ENCODE measurements around the gene MYBPC1.

- TF ChIP-seq, protein P1, sequence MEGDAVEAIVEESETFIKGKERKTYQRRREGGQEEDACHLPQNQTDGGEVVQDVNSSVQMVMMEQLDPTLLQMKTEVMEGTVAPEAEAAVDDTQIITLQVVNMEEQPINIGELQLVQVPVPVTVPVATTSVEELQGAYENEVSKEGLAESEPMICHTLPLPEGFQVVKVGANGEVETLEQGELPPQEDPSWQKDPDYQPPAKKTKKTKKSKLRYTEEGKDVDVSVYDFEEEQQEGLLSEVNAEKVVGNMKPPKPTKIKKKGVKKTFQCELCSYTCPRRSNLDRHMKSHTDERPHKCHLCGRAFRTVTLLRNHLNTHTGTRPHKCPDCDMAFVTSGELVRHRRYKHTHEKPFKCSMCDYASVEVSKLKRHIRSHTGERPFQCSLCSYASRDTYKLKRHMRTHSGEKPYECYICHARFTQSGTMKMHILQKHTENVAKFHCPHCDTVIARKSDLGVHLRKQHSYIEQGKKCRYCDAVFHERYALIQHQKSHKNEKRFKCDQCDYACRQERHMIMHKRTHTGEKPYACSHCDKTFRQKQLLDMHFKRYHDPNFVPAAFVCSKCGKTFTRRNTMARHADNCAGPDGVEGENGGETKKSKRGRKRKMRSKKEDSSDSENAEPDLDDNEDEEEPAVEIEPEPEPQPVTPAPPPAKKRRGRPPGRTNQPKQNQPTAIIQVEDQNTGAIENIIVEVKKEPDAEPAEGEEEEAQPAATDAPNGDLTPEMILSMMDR (IDR thresholded peaks at IDR 0.05) = no peak
- TF ChIP-seq POLR2A (IDR thresholded peaks at IDR 0.05) = no peak
These were observed 90.3 kb downstream of the MYBPC1 start for GRCh38 chr12:101685092-101685491.

Measured in adrenal gland (tissue), 5 donors.